NCI-H1694 (cell line): ENCODE results near the gene HOXC11.

Experiments
- DNase-seq: peaks from one replicate; lab custom pipeline; 2025; lab: John Stamatoyannopoulos, UW

Gene HOXC11

DNA sequence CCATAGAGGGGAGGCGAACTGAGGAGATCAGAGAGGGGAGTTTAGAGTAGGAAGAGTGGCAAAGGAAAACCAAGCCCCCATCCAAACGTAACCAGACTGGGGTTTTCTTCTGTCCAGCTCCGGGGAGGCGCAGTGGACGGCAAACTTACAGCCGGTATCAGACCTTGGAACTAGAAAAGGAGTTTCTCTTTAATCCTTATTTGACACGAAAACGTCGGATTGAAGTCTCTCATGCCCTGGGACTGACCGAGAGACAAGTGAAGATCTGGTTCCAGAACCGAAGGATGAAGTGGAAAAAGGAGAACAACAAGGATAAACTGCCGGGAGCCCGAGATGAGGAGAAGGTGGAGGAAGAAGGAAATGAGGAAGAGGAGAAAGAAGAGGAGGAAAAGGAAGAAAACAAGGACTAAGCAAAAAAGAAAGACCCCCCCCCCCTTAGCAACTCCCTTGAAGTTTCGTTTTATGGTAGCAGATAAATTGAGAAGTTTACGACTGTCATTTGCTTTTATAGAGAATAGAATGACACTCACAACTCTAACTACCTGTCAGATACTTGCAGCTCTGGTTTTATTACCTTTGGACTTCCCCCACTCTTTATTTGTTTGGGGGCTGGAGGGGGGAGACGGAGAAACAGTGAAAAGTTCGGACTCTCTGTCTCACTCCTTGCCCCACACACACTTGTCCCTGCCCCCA, 38.2 kb downstream of the HOXC11 start:
- no peak for DNase-seq

DNA sequence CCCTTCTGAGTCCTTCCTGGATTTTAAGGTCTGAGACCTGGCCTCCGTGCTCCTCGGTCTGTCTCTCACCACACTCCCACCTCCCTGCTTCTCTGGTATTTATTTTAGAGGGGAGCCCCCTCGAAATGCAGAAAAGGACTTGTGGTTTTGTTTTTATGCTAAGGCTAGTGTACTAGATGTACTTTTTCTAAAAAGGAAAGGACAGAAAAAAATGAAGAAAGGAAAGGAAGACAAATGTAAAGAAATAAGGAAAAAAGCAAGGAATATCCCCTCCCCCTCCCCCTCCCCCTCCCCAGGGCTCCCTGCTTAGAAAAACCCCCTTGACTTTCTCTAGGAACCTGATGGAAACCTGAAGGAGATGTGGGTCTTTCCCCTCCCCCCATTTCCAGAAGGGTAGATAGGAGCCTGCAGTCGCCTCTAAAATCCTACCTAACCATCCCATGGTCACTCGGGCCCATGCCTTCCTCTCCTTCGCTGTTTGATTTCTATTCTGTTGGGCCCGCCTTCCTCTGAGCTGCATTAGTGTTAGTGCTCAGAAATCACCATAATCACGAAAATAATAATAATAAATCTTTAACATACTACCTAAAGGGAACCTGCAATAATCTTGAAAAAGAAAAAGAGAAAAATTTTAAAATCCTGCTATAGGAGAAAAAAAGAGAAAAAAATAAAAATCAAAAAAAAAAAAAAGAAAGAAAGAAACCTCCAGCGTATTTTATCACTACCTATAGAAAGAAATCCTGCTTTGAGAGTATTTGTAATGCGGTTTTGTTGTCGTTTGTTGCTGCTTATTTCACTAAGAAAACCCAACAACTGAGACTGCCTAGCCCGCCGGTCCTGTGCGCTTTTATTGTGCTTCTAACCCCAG, 39.0 kb downstream of the HOXC11 start:
- DNase-seq, result no peak

DNA sequence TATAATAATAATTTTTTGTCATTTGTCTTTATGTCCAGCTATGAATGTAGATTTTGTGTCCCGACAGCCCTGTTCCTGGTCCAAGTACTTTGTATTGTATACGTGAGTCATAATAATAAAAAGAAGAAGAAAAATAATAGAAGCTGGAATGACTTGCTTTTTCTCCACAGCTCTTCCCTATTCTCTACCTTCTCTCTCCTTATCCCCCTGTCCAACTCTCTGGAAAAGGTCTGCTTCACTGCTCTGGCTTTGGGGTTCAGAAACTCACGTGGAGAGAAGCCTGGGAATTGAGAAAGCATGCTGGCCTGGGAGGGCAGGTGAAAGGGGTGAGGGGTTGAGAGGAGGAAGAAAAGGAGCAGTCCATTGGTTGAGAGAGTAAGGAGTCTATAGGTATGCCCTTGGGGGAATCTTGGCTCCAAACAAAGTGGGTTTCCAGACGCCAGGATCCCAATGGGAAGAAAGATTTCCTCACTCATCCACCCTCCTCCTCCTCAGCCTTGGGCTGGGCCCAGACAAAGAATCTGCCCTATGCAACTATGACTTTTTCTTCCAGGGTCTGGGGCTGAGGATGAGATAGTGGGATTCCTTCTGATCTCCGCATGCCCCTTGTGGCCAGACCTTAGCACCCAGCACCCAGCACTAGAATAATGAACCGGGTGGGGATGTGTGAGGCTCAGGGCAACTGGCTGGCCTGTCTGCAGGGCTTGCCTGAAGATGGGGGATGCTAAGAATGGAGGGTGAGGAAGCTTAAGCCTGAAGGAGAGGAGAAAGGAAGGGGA, 39.9 kb downstream of the HOXC11 start:
- no peak for DNase-seq

DNA sequence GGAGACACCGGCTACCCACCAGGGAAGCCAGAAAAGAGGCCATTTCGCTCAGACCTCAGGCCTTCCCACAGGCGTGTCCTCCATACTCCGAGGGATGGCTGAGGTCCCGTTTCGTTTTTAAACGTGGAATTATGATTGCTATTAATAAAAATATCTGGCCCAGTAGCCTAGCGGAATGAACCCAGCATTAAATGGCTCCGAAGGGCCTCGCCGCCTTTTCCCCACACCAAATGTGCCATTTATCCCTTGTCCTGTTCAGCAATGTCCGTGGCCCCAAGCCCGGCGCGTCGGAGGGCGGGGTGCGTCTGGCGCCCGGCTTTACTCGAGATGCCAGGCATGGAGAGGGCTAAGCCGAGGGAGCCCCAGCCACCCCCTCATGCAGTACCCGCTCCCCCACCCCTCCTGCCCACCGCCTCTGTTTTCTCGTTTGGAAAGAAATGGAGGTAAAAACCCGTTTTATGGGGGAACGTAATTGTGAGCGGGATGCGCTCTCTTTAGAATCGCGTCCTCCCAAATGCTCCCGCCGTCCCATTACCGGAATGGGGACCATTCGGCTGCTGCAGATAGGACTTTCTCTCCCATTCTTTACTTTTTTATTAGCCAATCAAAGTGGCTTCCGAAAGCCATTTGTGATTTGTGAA, 41.6 kb downstream of the HOXC11 start:
- no peak for DNase-seq

DNA sequence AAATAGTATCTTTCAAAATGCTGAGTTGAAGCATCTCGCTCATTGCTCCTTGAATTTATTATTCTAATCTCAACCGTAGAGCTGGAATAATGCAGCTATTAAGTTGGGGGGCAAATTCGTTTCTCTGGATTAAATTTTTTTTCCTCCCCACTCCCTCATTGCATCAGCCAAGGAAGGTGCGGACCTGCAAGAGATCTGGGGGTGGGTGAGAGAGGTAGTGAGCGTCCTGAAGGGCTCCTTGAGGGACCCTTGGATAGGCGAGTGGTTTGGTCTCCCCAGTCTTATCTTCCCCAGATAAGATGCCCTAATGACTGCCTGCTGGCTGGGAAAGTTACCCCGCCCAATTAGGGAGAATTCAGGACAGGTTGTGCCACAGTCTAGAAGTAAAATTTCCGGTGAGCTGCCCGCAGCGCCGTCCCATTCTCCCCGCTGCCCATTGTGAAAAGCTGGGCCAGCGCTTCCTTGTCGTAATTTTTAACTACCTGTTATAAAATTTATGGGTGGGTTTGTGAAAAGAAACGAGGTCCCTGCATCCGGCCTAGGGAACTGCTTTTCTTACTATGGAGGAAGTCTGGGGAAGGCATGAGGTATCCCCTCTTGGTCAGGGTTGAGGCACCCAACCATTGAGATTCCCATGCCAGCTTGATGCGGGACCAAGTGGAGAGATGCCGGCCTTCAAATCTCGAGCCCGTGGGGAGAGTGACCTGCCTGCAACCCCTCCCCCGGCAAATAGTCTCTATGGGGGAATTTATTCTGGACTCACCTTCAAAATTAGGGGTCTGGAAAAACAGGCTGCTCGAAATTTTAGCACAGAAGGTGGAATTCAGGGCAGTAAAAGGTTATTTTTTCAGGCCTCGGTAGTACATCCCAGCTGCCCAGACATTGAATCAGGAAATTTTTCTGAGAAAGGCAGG, 42.3 kb downstream of the HOXC11 start:
- no peak for DNase-seq

DNA sequence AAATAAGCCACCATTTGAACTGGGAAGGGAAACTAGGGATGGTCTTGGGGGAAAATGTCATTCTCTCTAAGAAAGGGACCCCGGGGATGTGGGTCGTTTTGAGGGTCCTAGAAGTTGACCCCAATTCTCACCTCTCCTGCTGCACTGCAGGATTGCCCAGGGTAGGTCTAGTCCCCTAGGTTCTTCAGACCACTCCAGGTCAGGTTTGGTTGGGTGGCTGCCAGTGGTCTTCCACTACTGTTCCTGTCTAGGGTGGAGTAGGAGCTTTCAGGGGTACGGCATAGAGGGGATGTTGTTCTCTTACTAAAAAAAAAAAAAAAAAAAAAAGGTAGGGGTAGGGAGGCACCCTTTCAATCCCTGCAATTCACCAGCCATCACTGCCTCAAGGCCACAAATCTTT, 43.1 kb downstream of the HOXC11 start:
- DNase-seq, result no peak

DNA sequence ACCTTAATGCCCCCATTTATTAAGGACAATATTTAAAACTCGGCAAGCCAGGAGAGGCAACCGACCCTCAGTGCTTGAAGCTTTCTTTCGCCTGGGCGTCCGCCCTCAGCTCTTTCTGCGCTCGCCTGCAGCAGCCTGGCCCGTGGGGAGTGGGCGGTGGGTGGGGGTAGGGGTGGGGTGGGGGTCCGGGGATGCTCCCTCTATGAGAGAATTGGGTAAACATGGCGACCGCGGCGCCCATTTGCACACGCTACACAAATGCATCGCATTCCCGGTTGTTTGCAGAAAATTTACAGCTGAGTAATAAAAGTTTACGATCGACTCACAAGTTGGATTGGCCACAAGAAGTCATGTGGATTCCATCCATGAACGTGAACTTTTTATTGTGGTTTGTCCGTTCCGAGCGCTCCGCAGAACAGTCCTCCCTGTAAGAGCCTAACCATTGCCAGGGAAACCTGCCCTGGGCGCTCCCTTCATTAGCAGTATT, 43.6 kb downstream of the HOXC11 start:
- DNase-seq, result peak; percentile 49

DNA sequence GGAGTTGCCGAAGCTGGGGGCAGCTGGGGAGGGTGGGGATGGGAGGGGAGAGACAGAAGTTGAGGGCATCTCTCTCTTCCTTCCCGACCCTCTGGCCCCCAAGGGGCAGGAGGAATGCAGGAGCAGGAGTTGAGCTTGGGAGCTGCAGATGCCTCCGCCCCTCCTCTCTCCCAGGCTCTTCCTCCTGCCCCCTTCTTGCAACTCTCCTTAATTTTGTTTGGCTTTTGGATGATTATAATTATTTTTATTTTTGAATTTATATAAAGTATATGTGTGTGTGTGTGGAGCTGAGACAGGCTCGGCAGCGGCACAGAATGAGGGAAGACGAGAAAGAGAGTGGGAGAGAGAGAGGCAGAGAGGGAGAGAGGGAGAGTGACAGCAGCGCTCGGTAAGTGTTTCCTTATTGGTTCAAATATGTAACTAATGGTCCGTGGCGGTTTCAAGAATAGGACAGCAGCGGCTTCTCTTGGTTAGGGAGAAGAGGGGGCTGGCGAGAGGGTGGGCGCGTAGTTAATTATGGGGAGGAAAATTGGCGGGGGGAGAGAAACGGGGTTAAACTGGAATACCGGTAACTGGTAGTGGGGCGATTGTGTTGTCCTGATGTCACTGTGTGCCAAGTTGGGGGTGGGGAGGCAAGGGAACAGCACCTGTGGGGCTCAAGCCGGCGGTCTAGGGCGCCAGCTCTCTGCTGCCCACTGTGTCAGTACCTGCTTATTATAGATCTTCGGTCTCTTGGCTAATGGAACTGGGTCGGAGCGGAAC, 44.3 kb downstream of the HOXC11 start:
- peak; percentile 65 for DNase-seq

DNA sequence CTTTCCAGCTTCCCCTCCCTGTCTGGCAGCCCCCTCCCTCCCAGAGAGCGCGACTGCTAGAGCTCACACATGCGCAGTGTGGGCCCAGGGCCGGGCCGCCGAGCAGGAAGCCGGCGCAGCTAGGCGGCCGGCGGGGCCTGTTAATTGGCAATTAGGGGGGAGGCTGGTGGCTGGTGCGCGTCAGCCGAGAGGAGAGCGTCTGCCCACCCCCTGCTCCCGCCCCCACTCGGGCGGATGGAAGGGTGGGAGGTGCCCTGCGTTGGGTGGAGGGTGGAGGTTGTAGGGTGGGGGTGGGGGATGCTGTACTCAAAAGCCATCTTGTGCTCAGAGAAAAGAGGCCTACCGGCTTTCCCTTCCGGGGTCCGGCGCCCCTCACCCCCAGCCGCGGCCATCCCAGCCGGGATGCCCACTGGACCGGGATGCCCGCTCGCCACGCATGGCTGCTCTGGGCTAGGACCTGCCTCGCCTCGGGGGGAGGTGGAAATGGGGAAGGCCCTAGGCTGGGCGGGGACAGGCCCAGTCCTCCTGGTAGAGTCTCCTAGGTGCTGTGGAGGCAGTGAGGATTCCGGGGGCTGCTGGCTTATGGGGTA, 45.0 kb downstream of the HOXC11 start:
- peak; percentile 92 for DNase-seq

DNA sequence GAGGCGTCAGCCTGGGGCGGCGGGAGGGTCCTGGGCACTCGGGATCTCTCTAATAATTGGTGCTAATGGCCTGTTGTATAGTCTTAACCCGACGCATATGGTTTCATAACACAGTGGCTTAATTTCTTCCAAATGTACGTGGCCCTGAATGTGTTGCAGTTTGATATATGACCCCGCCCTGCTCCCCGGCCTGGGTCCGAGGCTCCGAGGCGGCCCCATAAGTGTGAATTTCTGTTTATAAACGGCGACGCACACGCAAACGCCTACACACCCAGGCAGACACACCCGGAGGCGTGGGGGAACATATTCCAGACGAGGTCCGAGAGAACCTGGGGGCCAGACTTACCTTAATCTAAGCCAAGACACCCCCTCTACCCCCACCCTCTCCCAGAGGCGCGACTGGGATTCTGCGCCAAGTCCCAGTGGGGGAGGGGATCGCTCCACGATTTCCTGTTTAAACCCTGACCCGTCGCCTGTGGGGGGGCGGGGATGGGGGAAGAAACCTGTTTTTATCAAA, 45.6 kb downstream of the HOXC11 start:
- DNase-seq, result peak; percentile 57

DNA sequence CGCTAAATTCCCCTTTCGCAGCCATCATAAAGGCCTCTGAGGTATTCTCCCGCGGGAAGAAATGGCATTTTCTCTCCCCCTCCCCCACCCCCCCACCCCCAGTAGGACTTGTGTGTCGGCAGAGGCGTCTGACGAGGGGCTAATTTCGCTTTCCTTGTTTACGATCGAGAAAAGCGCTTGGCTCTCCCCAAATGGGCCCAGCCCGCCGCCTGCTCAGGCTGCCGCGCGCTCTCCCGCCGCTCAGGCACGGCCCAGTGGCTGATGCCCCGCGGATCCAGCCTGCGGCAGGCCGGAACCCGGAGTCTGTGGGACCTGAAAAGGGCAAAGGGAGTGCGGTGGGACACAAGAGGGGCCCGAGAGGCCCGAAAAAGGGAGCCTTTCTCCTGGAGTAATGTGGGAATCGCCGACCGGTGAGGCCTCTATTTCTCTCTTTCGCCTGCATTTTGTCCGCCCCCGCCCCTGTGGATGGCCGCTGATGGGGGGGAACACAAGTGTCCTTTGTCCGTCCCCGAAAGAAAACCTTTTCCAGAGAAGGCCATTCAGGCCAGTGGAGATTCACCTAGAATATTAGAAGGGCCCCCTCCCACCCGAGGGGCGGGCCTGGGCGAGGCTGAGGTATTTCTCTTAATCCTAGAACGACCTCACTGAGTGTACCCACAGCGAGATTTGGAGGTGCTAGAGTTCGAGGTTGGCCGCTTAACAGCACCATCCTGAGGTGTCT, 46.3 kb downstream of the HOXC11 start:
- no peak for DNase-seq

DNA sequence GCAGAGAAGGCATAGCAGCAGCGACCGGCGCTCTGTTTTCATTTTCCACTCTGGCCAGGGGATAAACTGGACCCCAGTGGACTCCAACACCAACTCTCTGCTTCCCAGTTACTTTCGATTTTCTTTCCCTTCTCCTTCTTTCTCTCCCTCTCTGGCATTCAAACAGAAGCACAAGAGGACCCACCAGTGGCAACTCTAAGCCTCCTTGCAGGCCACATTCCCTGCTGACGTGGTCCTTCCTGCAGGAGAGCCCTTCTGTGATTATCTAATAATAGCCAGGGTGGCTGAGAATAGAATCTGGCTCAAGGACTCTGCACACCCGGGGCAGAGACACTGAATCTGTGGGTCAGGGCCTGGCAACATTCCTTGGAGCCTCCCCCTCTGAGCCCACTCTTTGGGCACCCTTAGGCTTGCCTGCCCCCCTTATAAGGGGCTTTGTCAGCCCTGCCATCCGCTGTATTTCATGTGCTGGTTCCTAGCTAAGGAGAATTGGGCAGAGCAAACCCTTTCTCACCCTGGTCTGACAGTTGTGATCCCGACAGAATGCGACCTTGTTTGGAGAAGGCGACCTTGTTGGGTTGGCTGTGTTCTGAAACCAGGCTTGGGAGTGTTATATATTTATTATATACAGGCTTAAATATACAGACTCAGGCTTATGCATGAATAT, 47.1 kb downstream of the HOXC11 start:
- DNase-seq, result no peak

DNA sequence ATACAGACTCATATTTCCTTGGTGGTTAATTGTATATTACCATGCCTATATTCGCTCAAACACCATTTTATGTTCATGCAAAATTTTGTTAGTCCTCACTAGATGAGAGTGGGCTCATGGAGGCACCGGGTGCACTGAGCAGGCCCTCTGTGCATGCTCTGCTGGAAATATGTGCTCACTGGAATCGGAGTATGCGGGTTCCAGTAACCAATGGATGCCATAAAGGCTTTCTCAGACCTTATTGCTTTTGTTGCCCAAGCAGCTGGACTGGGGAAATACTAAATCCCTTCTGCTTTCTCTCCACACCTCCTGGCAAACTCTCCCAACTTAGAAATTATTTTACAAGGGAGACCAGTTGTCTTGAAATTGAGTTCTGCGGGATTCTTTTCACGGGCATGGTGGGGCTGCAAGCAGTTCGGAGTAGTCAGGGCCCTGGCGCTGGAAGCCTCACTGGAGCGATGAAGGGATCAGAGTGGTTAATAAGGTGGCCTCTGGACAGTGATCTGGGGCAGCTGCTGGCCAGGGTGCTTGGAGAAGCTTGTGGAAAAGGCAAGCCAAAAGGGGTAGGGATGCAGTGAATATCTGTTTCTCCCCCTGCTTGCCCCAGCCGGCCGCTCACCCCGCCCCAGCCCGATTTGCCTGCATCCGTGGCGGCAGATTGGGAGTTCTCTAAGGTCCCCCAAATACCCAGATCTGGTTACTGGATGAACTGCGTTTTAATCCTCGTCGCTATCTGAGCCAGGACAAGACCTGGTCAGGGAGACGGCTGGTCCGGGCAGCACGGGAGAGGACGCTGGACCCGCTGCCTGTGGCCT, 47.9 kb downstream of the HOXC11 start:
- DNase-seq, result no peak

DNA sequence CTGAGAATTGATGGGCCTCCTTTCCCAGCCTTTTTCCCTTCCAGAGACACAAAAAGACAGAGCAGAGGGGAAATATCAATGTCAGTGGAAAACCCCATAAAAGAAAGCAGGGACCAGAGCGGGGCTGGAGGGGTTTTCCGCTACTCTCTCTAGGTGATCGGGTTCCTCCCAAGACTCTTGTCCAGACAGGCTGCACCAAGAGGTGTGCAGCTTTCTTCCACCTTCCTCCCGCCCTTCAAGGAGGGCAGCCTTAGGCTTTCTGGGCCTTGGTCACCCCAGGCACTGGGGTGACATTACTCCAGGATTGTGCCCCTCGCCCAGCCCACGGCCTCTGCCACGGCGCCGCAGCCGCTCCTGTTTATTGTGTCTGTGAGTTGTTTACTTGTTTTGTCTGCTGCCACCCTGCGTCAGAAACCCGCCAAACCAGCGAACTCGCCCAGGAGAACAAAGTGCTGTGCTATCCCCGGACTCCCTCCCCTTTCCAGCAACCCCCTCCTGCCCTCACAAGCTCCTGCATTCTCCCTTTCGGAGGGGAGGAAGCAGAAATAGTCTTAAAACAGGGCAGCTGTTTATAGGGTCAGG, 48.6 kb downstream of the HOXC11 start:
- DNase-seq, result no peak

DNA sequence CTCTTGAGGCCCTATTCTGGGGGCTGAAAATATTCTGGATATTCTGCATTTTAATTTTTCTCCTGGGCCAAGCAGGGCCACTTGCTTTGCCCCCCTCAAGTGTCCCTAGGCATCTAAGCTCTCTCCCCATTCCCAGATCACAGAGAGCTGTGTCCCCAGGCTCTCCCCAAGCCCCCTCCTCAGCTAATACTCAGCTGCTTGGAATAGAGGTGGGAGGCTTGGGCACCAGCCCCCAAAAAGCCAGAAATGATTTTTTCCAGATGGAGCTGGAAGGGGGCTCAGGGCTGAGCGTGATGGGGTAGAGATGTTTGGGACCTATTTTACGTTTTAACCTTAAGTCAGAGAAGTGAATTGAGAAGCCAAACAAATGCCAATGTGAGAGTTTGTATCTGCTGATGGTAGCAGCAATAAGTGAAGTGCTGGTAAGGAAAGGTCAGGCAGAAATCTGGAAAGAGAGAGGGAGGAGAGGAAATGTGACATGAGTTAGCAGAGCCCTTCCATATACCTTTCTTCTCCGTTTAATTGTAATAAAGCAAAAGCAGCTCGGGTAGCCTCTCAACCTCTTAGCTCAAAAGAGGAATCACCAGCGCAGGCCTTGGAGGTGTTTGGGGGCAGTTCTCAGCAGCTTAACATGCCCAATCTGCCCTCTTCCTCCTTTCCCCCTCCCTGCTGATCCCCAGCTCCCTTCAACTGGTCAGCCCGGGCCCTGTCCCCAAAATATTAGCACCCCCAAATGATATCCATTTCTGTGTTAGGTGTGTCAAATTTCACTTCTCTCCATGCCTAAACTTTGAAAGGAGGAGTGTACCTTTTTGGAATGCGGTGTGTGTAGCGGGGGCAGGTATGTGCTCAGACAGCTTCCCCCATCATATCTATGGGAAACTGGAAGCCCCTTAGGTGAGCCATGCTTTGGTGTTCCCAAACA, 50.3 kb downstream of the HOXC11 start:
- DNase-seq, result no peak

DNA sequence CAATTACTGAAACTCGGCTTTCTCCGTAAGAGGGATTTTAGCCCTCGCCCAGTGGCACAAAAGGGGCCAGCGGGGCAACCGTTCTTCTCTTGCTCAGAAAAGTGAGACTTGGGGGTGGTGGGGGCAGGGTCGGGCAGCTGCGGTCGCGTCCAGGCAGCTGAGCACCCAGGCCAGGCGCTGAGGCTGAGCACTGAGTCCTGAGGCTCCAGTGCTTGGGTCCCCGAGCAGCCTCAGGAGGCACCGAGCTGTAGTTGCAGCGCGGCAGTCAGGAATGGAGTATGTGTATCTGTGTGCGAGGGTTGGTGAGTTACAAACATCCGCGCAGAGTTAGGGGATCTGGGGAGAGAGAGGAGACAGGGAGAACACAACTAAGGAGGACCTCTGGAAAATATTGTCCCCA, 51.2 kb downstream of the HOXC11 start:
- no peak for DNase-seq
